Activated T-helper 2 cell treated with anti-CD3 and anti-CD28 coated beads, Interferon-gamma antibody, Interleukin-2, Interleukin-4, amounts not matched to agents 10 μg/mL and 5 μg/mL and 100 μg/mL, durations not matched to agents 14 hours and 24 hours and 36 hours (primary cell): Measurements from ENCODE around the gene ELAPOR1. TPM values are rescaled to one million over a fixed set of nuclear protein-coding genes. Genes with fewer than 3 reads are reported as not detected.
A peak's percentile ranks its signal among the peaks of the same experiment; 100 is the strongest.

Experiments used
- DNase-seq: peaks from one replicate; pipeline ENCODE4 v3.0.0; 2021; ENCODE audit warnings: low spot score
- H3K27ac Mint-ChIP-seq: one replicate; pipeline ENCODE4 v1.8.0; 2021; ENCODE audit warnings: mixed read lengths
- H3K27me3 Mint-ChIP-seq: one replicate; pipeline ENCODE4 v1.8.0; 2021; ENCODE audit warnings: low read depth, mixed read lengths
- H3K36me3 Mint-ChIP-seq: one replicate; pipeline ENCODE4 v1.8.0; 2021; ENCODE audit warnings: low read depth, mixed read lengths
- H3K4me1 Mint-ChIP-seq: one replicate; pipeline ENCODE4 v1.8.0; 2021; ENCODE audit warnings: low read depth, mixed read lengths
- H3K4me3 Mint-ChIP-seq: one replicate; pipeline ENCODE4 v1.8.0; 2021; ENCODE audit warnings: low read depth, mild to moderate bottlenecking, moderate library complexity, mixed read lengths
- H3K9me3 Mint-ChIP-seq: one replicate; pipeline ENCODE4 v1.8.0; 2021; ENCODE audit warnings: mixed read lengths
- intact Hi-C: fragments of 100-400 bp; cut with micrococcal nuclease; formaldehyde crosslinking; loops from one replicate; pipeline ENCODE4 v1.15.1; 2023
- total RNA-seq: library from RNA; stranded (reverse); gene quantifications from 2 replicates; pipeline ENCODE4 v1.2.3, GENCODE V29; 2022

The ELAPOR1 gene
- total RNA-seq, 1 donor from 2014 or later, result 19.7 TPM

- no peaks in the 10 kb centered on the region for H3K36me3 Mint-ChIP-seq
- no peak overlapping the region for H3K4me3 Mint-ChIP-seq
Measured at GRCh38 chr1:109152196-109152595, 38.3 kb downstream of the ELAPOR1 start.

GRCh38 chr1:109156916-109157385 lies 43.0 kb downstream of the ELAPOR1 start:
- no peak for DNase-seq
- intact Hi-C loops, result no loop called here
- Mint-ChIP-seq H3K36me3 (no peaks in the 10 kb centered on the region), H3K4me3 (no peak overlapping the region), H3K27ac (no peak overlapping the region), H3K27me3 (peaks cover 12% of the 10 kb centered on the region), H3K9me3 (no peaks in the 10 kb centered on the region), H3K4me1 (peaks cover 7% of the 10 kb centered on the region)

More at GRCh38 chr1:109152196-109152595, 38.3 kb downstream of the ELAPOR1 start:
- H3K9me3 Mint-ChIP-seq, result no peaks in the 10 kb centered on the region
- intact Hi-C loops, result no loop called here
- H3K27me3 Mint-ChIP-seq, result no peaks in the 10 kb centered on the region
- H3K4me1 Mint-ChIP-seq, result no peaks in the 10 kb centered on the region
- DNase-seq, result no peak
- no peak overlapping the region for H3K27ac Mint-ChIP-seq

GRCh38 chr1:109158433-109158832 lies 44.5 kb downstream of the ELAPOR1 start:
- H3K4me1 Mint-ChIP-seq, result peaks cover 18% of the 10 kb centered on the region
- DNase-seq, result no peak
- intact Hi-C loops, result no loop called here

GRCh38 chr1:109159326-109159725 lies 45.4 kb downstream of the ELAPOR1 start:
- intact Hi-C loops, result no loop called here
- H3K27ac Mint-ChIP-seq, result no peak overlapping the region
- no peak for DNase-seq
- no peaks in the 10 kb centered on the region for H3K36me3 Mint-ChIP-seq
- H3K9me3 Mint-ChIP-seq, result no peaks in the 10 kb centered on the region
- H3K4me1 Mint-ChIP-seq, result peaks cover 22% of the 10 kb centered on the region
- H3K27me3 Mint-ChIP-seq, result peaks cover 22% of the 10 kb centered on the region
- no peak overlapping the region for H3K4me3 Mint-ChIP-seq

More at GRCh38 chr1:109158433-109158832, 44.5 kb downstream of the ELAPOR1 start:
- no peaks in the 10 kb centered on the region for H3K36me3 Mint-ChIP-seq
- H3K9me3 Mint-ChIP-seq, result no peaks in the 10 kb centered on the region
- H3K27me3 Mint-ChIP-seq, result peaks cover 18% of the 10 kb centered on the region
- H3K4me3 Mint-ChIP-seq, result no peak overlapping the region
- no peak overlapping the region for H3K27ac Mint-ChIP-seq

GRCh38 chr1:109160071-109160840 lies 46.3 kb downstream of the ELAPOR1 start:
- intact Hi-C loops, result loop anchor here (5.0 kb wide), 1 partner anchor 203 kb away; no protein-coding TSS in a partner anchor
- Mint-ChIP-seq H3K27me3 (peaks cover 22% of the 10 kb centered on the region), H3K9me3 (no peaks in the 10 kb centered on the region), H3K27ac (no peak overlapping the region), H3K4me3 (no peak overlapping the region), H3K4me1 (peaks cover 22% of the 10 kb centered on the region), H3K36me3 (no peaks in the 10 kb centered on the region)
- no peak for DNase-seq

- H3K4me3 Mint-ChIP-seq, result peak overlapping the region; percentile 40
- H3K9me3 Mint-ChIP-seq, result no peaks in the 10 kb centered on the region
- H3K36me3 Mint-ChIP-seq, result no peaks in the 10 kb centered on the region
- H3K27ac Mint-ChIP-seq, result peak overlapping the region; percentile 9
- H3K27me3 Mint-ChIP-seq, result peaks cover 22% of the 10 kb centered on the region
- DNase-seq, result peak; percentile 43
- intact Hi-C loops, result loop anchor here (1.0 to 5.0 kb wide), 2 partner anchors 46 to 205 kb away; no protein-coding TSS in a partner anchor
- H3K4me1 Mint-ChIP-seq, result peaks cover 22% of the 10 kb centered on the region
Measured at GRCh38 chr1:109161858-109162606, 48.1 kb downstream of the ELAPOR1 start.

- Mint-ChIP-seq H3K27me3 (peaks cover 22% of the 10 kb centered on the region), H3K4me3 (no peak overlapping the region), H3K4me1 (peaks cover 22% of the 10 kb centered on the region), H3K9me3 (no peaks in the 10 kb centered on the region), H3K36me3 (no peaks in the 10 kb centered on the region), H3K27ac (no peak overlapping the region)
- intact Hi-C loops, result loop anchor here (1.0 to 5.0 kb wide), 2 partner anchors 46 to 205 kb away; no protein-coding TSS in a partner anchor
- no peak for DNase-seq
Measured at GRCh38 chr1:109162626-109163025, 48.7 kb downstream of the ELAPOR1 start.

GRCh38 chr1:109163551-109163950 lies 49.6 kb downstream of the ELAPOR1 start:
- H3K4me3 Mint-ChIP-seq, result no peak overlapping the region
- no peaks in the 10 kb centered on the region for H3K9me3 Mint-ChIP-seq
- intact Hi-C loops, result loop anchor here (5.0 kb wide), 1 partner anchor 206 kb away; no protein-coding TSS in a partner anchor
- no peak for DNase-seq
- H3K27ac Mint-ChIP-seq, result no peak overlapping the region
- H3K36me3 Mint-ChIP-seq, result no peaks in the 10 kb centered on the region
- peaks cover 22% of the 10 kb centered on the region for H3K4me1 Mint-ChIP-seq
- H3K27me3 Mint-ChIP-seq, result peaks cover 25% of the 10 kb centered on the region

Other genes starting within 250 kb of the ELAPOR1 start
- gene GPSM2, start 237.1 kb upstream of the ELAPOR1 start, total RNA-seq, result 14.2 and 15.4 TPM in 2 replicates
- gene CLCC1, start 150.6 kb upstream of the ELAPOR1 start, total RNA-seq, result 21.8 and 26.7 TPM in 2 replicates
- gene WDR47, start 72.0 kb upstream of the ELAPOR1 start, total RNA-seq, result 10.4 and 11.1 TPM in 2 replicates
- gene TAF13, start 38.1 kb upstream of the ELAPOR1 start, total RNA-seq, result 21.6 and 25.0 TPM in 2 replicates
- 27.4 and 29.9 TPM in 2 replicates for gene TMEM167B, start 23.4 kb upstream of the ELAPOR1 start, total RNA-seq
- gene SARS1, start 99.8 kb downstream of the ELAPOR1 start, total RNA-seq, result 128 and 129 TPM in 2 replicates
- gene CELSR2, start 135.4 kb downstream of the ELAPOR1 start, total RNA-seq, result 3.8 and 4.3 TPM in 2 replicates
- 7.8 and 9.5 TPM in 2 replicates for gene PSRC1, start 169.0 kb downstream of the ELAPOR1 start, total RNA-seq
- not detected in 2 replicates for gene MYBPHL, start 192.9 kb downstream of the ELAPOR1 start, total RNA-seq